HepG2 (cell line): ENCODE measurements around the gene ACOT4. TPM values are rescaled to one million over a fixed set of nuclear protein-coding genes. Genes with fewer than 3 reads are reported as not detected.

ENCODE experiments used
- BRF2 ChIP-seq: sonication (generic); formaldehyde crosslinking; IDR thresholded peaks from 2 replicates; pipeline ENCODE4 v1.8.1; 2022; ENCODE audit warnings: mild to moderate bottlenecking, missing genetic modification reagents
- ETS1 ChIP-seq: sonication (generic); formaldehyde crosslinking; IDR thresholded peaks from 2 replicates; pipeline ENCODE4 v1.4.0; 2020; ENCODE audit warnings: missing genetic modification reagents
- EZH2 ChIP-seq: conservative IDR thresholded peaks from 2 replicates; pipeline ENCODE4 v1.6.1; 2012; ENCODE audit warnings: mild to moderate bottlenecking, low read depth, low read length, moderate library complexity
- FLYWCH1 ChIP-seq: sonication (generic); formaldehyde crosslinking; IDR thresholded peaks from 2 replicates; pipeline ENCODE4 v1.8.1; 2023; ENCODE audit warnings: mild to moderate bottlenecking, missing genetic modification reagents
- HINFP ChIP-seq: sonication (generic); formaldehyde crosslinking; IDR thresholded peaks from 2 replicates; pipeline ENCODE4 v1.4.0; 2020; ENCODE audit warnings: low read depth, mild to moderate bottlenecking, missing genetic modification reagents
- HOXA5 ChIP-seq: sonication (generic); formaldehyde crosslinking; IDR thresholded peaks from 2 replicates; pipeline ENCODE4 v1.4.0; 2020; ENCODE audit warnings: missing genetic modification reagents
- JUNB ChIP-seq: sonication (generic); formaldehyde crosslinking; IDR thresholded peaks from 2 replicates; pipeline ENCODE4 v1.8.0; 2022; ENCODE audit warnings: missing genetic modification reagents, mild to moderate bottlenecking, borderline replicate concordance
- MAFK ChIP-seq, 2 experiments: IDR thresholded peaks in 1 of 2; conservative IDR thresholded peaks in 1 of 2; 2 replicates each; pipeline ENCODE4 v1.6.1; 2011; ENCODE audit warnings: improper control_type of control experiment in 2 of 2, low read length in 2 of 2
- NCOA1 ChIP-seq: sonication (generic); formaldehyde crosslinking; IDR thresholded peaks from 2 replicates; pipeline ENCODE4 v1.9.0; 2021; ENCODE audit warnings: missing genetic modification reagents
- NFE2 ChIP-seq: sonication (generic); formaldehyde crosslinking; IDR thresholded peaks from 2 replicates; pipeline ENCODE4 v1.4.0; 2020; ENCODE audit warnings: missing genetic modification reagents
- NR2F1 ChIP-seq, 2 experiments: fragments of 450-650 bp in 1 of 2; formaldehyde crosslinking in 1 of 2; IDR thresholded peaks; 2 replicates each; pipeline versions ENCODE4 v1.5.0 to v1.6.1; 2016 to 2020; ENCODE audit warnings: mild to moderate bottlenecking in 1 of 2, missing compliant biosample characterization in 1 of 2, missing genetic modification reagents in 1 of 2, moderate library complexity in 1 of 2
- SIX1 ChIP-seq: sonication (generic); formaldehyde crosslinking; IDR thresholded peaks from 2 replicates; pipeline ENCODE4 v1.4.0; 2020; ENCODE audit warnings: missing genetic modification reagents, borderline replicate concordance
- SMAD1 ChIP-seq: sonication (generic); formaldehyde crosslinking; IDR thresholded peaks from 2 replicates; pipeline ENCODE4 v1.4.0; 2020; ENCODE audit warnings: missing genetic modification reagents, low read depth, mild to moderate bottlenecking, borderline replicate concordance
- TAF1 ChIP-seq: sonication (generic); formaldehyde crosslinking; IDR thresholded peaks from 2 replicates; pipeline ENCODE4 v1.4.0; 2020; ENCODE audit warnings: missing genetic modification reagents
- ZFP36L2 ChIP-seq: sonication (generic); formaldehyde crosslinking; IDR thresholded peaks from 2 replicates; pipeline ENCODE4 v1.4.0; 2020; ENCODE audit warnings: missing genetic modification reagents
- ZFP62 ChIP-seq: sonication (generic); formaldehyde crosslinking; IDR thresholded peaks from 2 replicates; pipeline ENCODE4 v1.4.0; 2020; ENCODE audit warnings: missing genetic modification reagents
- ZNF224 ChIP-seq: sonication (generic); formaldehyde crosslinking; IDR thresholded peaks from 2 replicates; pipeline ENCODE4 v1.5.0; 2020; ENCODE audit warnings: mild to moderate bottlenecking, missing genetic modification reagents
- ZNF280B ChIP-seq: sonication (generic); formaldehyde crosslinking; IDR thresholded peaks from 2 replicates; pipeline ENCODE4 v1.5.0; 2020; ENCODE audit warnings: missing genetic modification reagents, mild to moderate bottlenecking, borderline replicate concordance
- ZNF280D ChIP-seq: sonication (generic); formaldehyde crosslinking; IDR thresholded peaks from 2 replicates; pipeline ENCODE4 v1.5.1; 2020; ENCODE audit warnings: mild to moderate bottlenecking, missing genetic modification reagents
- ZNF333 ChIP-seq: sonication (generic); formaldehyde crosslinking; IDR thresholded peaks from 2 replicates; pipeline ENCODE4 v1.4.0; 2020; ENCODE audit warnings: mild to moderate bottlenecking, missing genetic modification reagents, borderline replicate concordance
- ZNF530 ChIP-seq: sonication (generic); formaldehyde crosslinking; IDR thresholded peaks from 2 replicates; pipeline ENCODE4 v1.5.0; 2020; ENCODE audit warnings: low read depth, mild to moderate bottlenecking, missing genetic modification reagents
- ZNF570 ChIP-seq: sonication (generic); formaldehyde crosslinking; IDR thresholded peaks from 2 replicates; pipeline ENCODE4 v1.4.0; 2020; ENCODE audit warnings: mild to moderate bottlenecking, missing genetic modification reagents, borderline replicate concordance
- polyA plus RNA-seq, 8 experiments: library from polyadenylated mRNA; depleted of rRNA in 3 of 8; stranded (reverse) in 7 of 8; unstranded in 1 of 8; fragments of >200 nt; fragmentation: Illumina TruSeq in 4 of 8; extraction: Trizol in 4 of 8; gene quantifications; 2 replicates each; pipeline versions ENCODE4 v1.2.1 to v1.2.3, GENCODE V29; 2011 to 2016; ENCODE audit warnings: low read depth in 4 of 8, missing spikeins in 1 of 8, mixed read lengths in 1 of 8; ENCODE audit not compliant: insufficient read depth in 1 of 8
- total RNA-seq, 5 experiments: library from RNA; depleted of rRNA; stranded (reverse); fragments of >200 nt; fragmentation: Illumina TruSeq; extraction: Trizol; gene quantifications; 2 replicates each; pipeline ENCODE4 v1.2.3, GENCODE V29; 2016; ENCODE audit warnings: low read depth in 1 of 5

Gene ACOT4
- total and polyA plus RNA-seq, 2 of the 13 experiments (the other 11 are each of a cell fraction or from before 2014, with no cell fraction given) = 0.04 to 0.05 TPM

GRCh38 chr14:73644531-73645247 is 53.0 kb downstream of the ACOT4 start, which contains the start of gene DNAL1 (continued):
- TF ChIP-seq ZNF280B (CRISPR knock-in tag) = peak; percentile 68; the same call in 1 of the 2 replicates
- TF ChIP-seq ZFP62 = no peak
- no peak for TF ChIP-seq SIX1 (CRISPR knock-in tag)
- TF ChIP-seq SMAD1 (CRISPR knock-in tag) = no peak
- no peak for TF ChIP-seq HINFP (CRISPR knock-in tag)
- TF ChIP-seq ZNF224 = no peak
- TF ChIP-seq NFE2 (CRISPR knock-in tag) = no peak
- no peak for TF ChIP-seq EZH2
- TF ChIP-seq ZNF280D (CRISPR knock-in tag) = no peak
- TF ChIP-seq ZNF333 (CRISPR knock-in tag) = no peak
- no peak for TF ChIP-seq ZFP36L2 (CRISPR knock-in tag)
- TF ChIP-seq NR2F1 (CRISPR knock-in tag; IDR thresholded peaks at IDR 0.05) = no peak
- TF ChIP-seq JUNB (CRISPR knock-in tag) = no peak
- TF ChIP-seq FLYWCH1 (CRISPR knock-in tag) = no peak
- TF ChIP-seq ETS1 = no peak
- no peak for TF ChIP-seq ZNF570 (CRISPR knock-in tag)
- TF ChIP-seq NCOA1 (CRISPR knock-in tag) = no peak
- no peak for TF ChIP-seq HOXA5 (CRISPR knock-in tag)
- no peak for TF ChIP-seq MAFK (conservative IDR thresholded peaks at IDR 0.05 in 1 of 2, IDR thresholded peaks at IDR 0.05 in 1 of 2; ENCODE audit: low read length in 2 of 2)
- TF ChIP-seq TAF1 = peak; percentile 75
- TF ChIP-seq BRF2 = no peak
- TF ChIP-seq ZNF530 (CRISPR knock-in tag) = no peak
